GM18498 (cell line): ENCODE measurements around the gene POMGNT2.

ENCODE experiments used
- ATAC-seq: cut with Tn5 transposase; IDR thresholded peaks from one replicate; pipeline ENCODE4 v1.9.1; 2021; ENCODE audit warnings: mild to moderate bottlenecking, moderate library complexity; ENCODE audit not compliant: unreplicated experiment

The POMGNT2 gene

GRCh38 chr3:43105596-43106292 lies at the start of gene POMGNT2:
Gene POMGNT2 (minus strand): TSS chr3:43106079. CDS start chr3:43081431, 24,648 bp downstream.
- ATAC-seq: peak; percentile 98

DNA sequence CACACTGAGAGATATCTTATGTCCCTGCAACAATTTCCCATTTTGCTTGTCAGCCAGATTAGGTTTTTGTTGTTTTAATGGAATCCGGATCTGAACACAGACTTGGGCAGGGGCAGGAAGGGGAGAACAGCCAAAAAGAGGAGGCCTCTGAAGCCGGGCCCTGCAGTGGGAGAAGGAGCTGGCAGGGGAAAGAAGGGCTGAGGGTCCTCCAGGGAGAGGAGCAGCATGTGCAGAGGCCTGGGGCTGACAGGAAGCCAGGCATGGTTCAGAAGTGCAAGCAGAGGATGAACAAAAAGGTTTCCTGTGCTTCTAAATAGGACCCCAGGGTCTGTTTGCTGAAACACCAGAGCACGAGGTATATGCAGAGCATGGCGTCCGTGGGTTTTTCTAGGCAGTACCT lies 49.1 kb upstream of the POMGNT2 start:
- ATAC-seq: no peak

DNA sequence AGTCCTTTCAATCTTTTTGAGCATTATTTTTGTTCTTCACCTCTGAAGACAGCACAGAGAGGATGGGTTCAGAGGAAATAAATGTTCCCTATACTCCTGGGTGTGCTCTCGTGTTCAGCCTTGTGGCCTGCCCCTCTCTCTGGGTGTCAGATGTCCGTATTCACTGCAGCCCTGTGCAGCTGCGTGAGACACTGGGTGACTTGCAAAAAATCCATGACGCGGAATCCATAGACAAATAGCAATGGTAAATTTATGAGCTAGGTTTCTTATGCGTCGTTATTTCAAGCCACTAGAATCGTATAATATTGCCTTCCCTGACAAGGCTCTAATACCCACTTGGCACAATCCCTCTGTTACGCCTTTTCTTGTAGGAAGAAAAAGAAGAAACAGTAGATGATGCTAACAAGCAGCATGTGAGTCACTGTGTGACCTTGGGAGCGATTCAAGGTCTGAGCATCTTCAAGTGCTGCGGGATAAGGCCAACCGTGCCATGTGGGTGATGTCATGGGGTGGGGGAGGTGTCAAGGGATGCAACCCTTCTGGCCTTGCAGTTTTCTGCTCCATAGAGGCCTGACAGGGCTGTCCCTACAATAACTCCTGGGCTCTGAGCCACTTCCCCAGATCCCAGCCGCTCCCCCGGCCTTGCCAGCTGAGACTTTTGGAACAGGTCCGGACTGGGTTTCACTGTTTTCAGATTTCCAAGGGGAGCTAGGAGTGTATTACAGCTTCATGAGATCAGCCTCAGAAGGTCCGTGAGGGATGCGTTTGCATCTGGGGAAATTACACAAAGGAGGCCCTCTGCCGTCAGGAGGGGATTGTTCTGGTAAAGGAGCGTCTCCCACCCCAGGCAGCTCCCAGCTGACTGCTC lies 47.6 kb upstream of the POMGNT2 start:
- no peak for ATAC-seq

DNA sequence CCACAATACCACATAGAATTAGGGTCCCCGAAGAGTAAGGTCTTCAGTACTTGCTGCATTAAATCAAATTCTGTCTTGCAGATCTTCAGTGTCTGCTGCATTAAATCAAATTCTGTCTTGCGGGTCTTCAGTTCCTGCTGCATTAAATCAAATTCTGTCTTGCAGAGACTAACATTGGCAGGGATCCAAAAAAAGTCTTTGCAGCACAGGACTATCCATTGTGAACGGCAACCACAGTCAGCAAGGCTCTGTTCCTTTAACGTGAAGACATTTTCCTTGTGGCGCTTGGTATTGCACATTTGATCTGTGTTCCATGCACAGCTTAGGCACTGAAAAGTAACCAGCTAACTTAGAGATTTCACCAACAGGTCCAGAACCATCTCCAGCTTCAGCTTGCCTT lies 46.8 kb upstream of the POMGNT2 start:
- ATAC-seq: no peak

DNA sequence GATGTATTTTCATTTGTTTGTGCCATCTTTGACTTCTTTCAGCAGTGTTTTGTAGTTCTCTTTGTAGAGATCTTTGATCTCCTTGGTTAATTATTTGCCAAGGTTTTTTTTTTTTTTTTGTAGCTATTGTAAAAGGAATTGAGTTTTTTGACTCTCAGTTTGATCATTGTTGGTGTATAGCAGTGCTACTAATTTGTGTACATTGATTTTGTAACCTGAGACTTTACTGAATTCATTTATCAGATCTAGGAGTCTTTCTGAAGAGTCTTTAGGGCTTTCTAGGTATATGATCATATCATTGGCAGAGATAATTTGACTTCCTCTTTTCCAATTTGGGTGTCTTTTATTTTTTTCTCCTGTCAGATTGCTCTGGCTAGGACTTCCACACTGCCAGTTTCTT lies 42.2 kb upstream of the POMGNT2 start:
- ATAC-seq: no peak

GRCh38 chr3:43146599-43146998 lies 40.7 kb upstream of the POMGNT2 start:
- no peak for ATAC-seq

GRCh38 chr3:43144761-43145490 lies 39.0 kb upstream of the POMGNT2 start:
- ATAC-seq: no peak

DNA sequence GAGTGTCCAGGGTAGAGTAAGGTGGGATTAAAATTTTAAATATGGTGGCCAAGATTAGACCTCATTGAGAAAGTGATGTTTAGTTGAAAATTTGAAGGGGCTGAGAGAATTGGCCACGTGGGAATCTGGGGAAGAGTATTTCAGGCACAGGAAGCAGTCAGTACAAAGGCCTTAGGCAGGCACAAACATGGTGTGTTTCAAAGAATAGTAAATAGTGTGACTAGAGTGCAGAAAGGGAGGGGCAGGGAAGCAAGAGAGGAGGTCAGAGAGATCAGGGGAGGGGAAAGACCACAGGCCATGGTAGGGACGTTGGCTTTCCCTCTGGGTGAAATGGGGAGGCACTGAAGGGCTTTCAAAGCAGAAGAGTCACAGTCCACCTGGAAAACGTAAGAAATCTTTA lies 36.6 kb upstream of the POMGNT2 start:
- ATAC-seq: no peak

GRCh38 chr3:43138488-43139231 lies 32.8 kb upstream of the POMGNT2 start:
- no peak for ATAC-seq

DNA sequence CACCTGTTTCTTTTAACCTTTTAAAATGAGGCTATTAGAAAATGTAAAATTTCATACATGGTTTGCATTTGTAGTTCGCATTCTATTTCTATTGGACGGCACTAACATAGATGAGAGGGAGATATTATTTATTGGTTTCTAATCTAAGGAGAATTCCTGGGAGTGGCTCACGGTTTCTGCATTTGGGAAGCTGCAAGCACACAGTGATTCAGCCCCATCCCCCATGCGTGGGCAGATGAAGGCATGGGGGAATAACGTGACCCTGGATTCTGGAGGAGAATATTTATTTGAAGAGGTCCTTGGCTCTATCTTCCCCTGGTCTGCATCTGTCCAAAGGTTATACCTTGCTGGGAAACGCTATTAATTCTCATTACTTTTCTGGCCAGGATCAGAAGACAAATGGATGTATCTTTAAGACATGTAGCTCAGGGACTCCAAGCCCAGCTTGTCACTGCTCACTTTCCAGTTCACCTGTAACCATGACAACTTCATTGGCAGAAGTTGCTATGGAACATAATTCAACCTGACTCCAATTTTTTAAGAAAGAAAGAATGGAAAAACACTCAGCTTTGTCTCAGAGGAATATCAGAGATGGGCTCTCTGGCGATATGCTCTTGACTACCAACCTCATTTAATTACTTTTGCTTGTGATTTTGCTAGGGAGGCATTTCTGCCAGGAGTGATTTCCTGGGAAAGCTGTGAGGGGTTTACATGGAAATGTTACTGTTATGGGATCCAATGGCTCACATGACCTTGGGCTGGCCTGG lies 27.2 kb upstream of the POMGNT2 start:
- ATAC-seq: no peak

DNA sequence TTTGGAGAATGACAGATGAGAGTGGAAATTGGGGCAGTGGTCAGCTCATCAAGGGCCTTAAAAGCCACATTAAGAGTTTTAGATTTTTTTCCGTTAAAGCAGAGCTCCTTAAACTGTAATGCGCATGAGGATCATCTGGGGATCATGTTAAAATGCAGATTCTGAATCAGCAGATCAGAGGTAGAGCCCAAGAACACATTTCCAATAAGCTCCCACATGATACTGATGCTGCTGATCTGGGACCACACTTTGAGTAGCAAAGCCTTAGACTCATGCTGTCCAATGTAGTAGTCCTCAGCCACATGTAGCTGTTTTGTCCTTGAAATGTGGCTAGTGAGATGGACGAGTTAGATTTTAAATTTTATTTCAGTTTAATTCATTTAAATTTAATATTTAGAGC lies 26.3 kb upstream of the POMGNT2 start:
- no peak for ATAC-seq

GRCh38 chr3:43128464-43128863 lies 22.6 kb upstream of the POMGNT2 start:
- ATAC-seq: no peak

DNA sequence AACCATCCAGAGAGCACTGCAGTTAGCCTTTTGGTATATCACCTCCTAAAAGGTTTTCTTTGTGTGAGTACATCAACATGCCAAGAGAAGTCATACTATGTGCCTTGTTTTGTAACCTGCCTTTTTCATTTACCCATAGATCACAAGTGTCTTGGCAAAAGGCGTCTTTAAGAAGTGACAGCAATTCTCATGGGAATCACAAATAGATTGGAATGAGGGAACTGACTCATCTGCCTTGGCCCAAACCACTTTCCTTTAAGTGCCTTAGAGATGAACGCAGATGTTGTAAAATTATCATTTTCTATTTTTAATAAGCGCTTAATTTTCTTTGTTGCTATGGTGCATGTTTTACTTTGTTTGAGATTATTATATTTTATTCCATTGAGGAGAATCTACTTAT lies 20.7 kb upstream of the POMGNT2 start:
- ATAC-seq: no peak

- ATAC-seq: no peak
These were observed 18.0 kb upstream of the POMGNT2 start for GRCh38 chr3:43123895-43124294.

DNA sequence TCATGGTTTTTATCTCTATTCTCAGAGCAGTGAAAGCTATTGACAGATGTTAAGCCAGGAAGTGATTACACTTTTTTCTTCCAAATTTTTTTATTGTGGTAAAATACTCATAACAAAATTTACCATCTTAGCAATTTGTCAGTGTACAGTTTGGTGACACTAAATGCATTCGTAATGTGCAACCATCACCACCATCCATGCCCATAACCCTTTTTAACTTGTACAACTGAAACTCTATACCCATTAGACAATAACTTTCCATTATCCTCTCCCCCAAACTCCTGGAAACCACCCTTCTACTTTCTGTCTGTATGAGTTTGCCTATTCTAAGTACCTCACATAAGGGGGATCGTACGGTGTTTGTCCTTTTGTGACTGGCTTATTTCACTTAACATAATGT lies 15.1 kb upstream of the POMGNT2 start:
- ATAC-seq: no peak

DNA sequence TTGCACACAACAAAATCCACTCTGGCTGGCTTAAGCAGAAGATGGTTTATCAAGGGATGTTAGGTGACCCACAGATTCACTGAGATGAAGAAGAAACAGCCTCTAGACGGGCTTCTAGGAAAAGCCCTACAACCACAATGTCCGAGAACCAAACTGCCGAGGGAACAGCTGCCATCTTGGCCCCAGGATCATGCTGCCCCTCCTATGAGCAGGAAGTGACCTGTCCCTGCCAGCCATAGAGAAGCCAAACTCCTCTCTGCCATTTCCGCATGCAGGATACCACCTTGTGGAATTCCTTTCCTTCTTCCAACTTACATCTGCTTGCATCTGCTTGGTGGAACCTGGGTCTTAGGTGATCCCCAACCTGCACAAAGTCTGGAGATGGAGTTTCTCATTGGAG lies 11.4 kb upstream of the POMGNT2 start:
- ATAC-seq: no peak

DNA sequence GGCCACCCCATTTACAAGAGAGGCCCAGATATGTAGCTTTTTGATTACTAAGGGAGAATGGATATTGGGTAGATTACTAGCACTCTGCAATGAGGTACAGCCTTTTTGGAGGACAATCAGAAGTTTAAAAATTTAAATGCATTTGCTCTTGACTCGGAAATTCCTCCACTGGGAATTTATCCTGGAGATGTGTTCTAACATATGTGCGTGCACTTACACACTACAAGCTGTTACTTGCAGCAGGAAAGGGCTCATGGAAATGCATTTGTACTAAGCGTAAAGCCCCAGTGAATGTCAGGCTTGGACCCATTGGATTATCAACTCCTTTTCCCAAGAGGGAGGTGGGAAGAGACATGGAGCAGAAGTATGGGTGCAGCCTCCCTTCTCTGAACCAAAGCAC lies 7.8 kb upstream of the POMGNT2 start:
- no peak for ATAC-seq

DNA sequence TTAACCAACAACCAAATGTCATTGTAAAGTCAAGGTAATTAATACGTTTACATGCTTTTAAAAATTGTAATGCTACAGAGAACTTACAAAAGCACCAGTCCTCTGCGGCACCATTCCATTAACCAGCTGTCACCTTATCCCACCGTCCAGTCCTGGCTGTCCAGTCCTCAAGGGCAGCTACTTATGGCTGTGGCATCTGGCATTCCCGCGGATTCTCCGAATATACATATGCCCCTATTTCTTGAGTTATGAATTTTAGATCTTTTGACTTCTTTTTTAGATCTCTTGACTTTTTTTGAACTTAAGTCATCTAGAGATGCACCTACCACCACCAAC lies 382 bp upstream of the POMGNT2 start:
- no peak for ATAC-seq

GRCh38 chr3:43104660-43105595 lies 951 bp downstream of the POMGNT2 start:
- no peak for ATAC-seq
